ENCODE results near the gene TTL.
"Not testable (repeated sequence)": the region's sequence is repeated elsewhere in the genome, so short reads cannot be mapped to it uniquely, and the experiment has no call there.

TTL gene

GRCh38 chr2:112476434-112476833 lies 5.5 kb upstream of the TTL start:
- DNase-seq, result no peak

GRCh38 chr2:112480530-112481049 lies 1.4 kb upstream of the TTL start:
- DNase-seq, result peak; percentile 8

- peak; percentile 84 for DNase-seq
These were observed 867 bp upstream of the TTL start for GRCh38 chr2:112481050-112481527.

- peak; percentile 52 for DNase-seq
These were observed 519 bp downstream of the TTL start for GRCh38 chr2:112482309-112483041.

- DNase-seq, result no peak
These were observed 1.1 kb downstream of the TTL start for GRCh38 chr2:112483042-112483473.

- no peak for DNase-seq
These were observed 1.9 kb downstream of the TTL start for GRCh38 chr2:112483831-112484230.

- DNase-seq, result no peak
These were observed 3.9 kb downstream of the TTL start for GRCh38 chr2:112485849-112486248.

- DNase-seq, result no peak
These were observed 4.9 kb downstream of the TTL start for GRCh38 chr2:112486895-112487294.

GRCh38 chr2:112487444-112487961 lies 5.5 kb downstream of the TTL start:
- DNase-seq, result no peak

- DNase-seq, result no peak
These were observed 6.2 kb downstream of the TTL start for GRCh38 chr2:112488201-112488600.

GRCh38 chr2:112491946-112492345 lies 10.0 kb downstream of the TTL start:
- DNase-seq, result no peak

GRCh38 chr2:112493048-112493447 lies 11.1 kb downstream of the TTL start:
- no peak for DNase-seq

- no peak for DNase-seq
These were observed 12.1 kb downstream of the TTL start for GRCh38 chr2:112493858-112494648.

GRCh38 chr2:112494828-112495227 lies 12.9 kb downstream of the TTL start:
- no peak for DNase-seq

GRCh38 chr2:112495878-112496277 lies 13.9 kb downstream of the TTL start:
- not testable (repeated sequence) for DNase-seq

GRCh38 chr2:112500850-112501484 lies 19.0 kb downstream of the TTL start:
- DNase-seq, result peak; percentile 40

GRCh38 chr2:112509239-112509998 lies 27.5 kb downstream of the TTL start:
- not testable (repeated sequence) for DNase-seq

GRCh38 chr2:112516801-112517200 lies 34.8 kb downstream of the TTL start:
- DNase-seq, result no peak

- no peak for DNase-seq
These were observed 36.9 kb downstream of the TTL start for GRCh38 chr2:112518807-112519206.

GRCh38 chr2:112519506-112519905 lies 37.5 kb downstream of the TTL start:
- DNase-seq, result no peak

- DNase-seq, result no peak
These were observed 38.4 kb downstream of the TTL start for GRCh38 chr2:112520234-112520783.

GRCh38 chr2:112523291-112523777 lies 41.4 kb downstream of the TTL start:
- DNase-seq, result no peak

Measured in stimulated activated CD4-positive, alpha-beta T cell treated with anti-CD3 and anti-CD28 coated beads, Interleukin-4, amount 100 ng/mL, for 1 hour (primary cell).